Gastroesophageal sphincter (tissue), 2 donors: ENCODE results near the gene CAMTA2.

ENCODE experiments used
- EP300 ChIP-seq: sonication (generic); formaldehyde crosslinking; IDR thresholded peaks from one replicate; pipeline ENCODE4 v1.6.1; 2017; ENCODE audit warnings: antibody characterized with exemption, mild to moderate bottlenecking
- POLR2AphosphoS5 ChIP-seq: sonication (generic); formaldehyde crosslinking; IDR thresholded peaks from one replicate; pipeline ENCODE4 v1.6.1; 2017; ENCODE audit warnings: antibody characterized with exemption

DNA sequence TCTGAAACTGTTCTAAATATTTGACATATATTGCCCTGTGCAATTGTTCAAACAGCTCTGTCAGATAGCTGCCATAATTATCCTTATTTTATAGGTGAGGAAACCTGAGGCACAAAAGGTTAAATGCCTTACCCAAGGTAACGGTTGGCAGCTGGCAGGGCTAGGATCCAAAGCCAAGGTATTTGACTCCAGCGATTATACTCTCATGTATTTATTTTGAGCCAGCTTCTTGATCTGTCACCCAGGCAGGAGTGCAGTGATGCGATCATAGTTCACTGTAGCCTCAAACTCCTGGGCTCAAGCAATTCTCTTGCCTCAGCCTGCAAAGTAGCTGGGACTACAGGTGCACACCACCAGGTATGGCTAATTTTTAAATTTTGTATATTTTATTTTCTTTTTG is 29.4 kb downstream of the CAMTA2 start:
- TF ChIP-seq EP300 = no peak
- no peak for TF ChIP-seq POLR2AphosphoS5
